ENCODE data around the gene ZNF598. TPM values are rescaled to one million over a fixed set of nuclear protein-coding genes. Genes with fewer than 3 reads are reported as not detected.
A peak's percentile ranks its signal among the peaks of the same experiment; 100 is the strongest.

ZNF598 gene
- total RNA-seq, 6 experiments from 2014 or later: 37.1 to 48.1 (median 40.7) TPM

DNA sequence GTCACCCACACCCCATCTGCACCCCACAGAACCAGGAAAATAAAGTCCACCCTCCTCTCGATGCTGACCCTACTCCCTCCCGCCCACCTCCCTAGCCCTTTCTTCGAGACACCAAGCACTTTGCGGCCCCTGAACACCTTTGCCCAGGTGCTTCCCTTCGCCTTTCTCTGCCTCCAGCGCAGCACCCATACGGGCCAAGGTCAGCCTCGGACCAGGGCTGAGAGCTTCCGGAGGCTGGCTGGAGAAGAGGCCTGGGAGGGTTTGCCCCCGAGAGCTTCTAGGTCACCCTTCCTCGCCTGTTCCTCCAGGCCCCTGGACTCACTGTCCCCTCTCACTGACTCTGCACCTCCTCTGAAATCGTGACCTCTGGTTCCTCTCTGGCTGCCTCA, 14.4 kb upstream of the ZNF598 start:
- no peaks in the 10 kb centered on the region for H3K36me3 Mint-ChIP-seq (ENCODE audit: low read depth)
- peaks cover 34% of the 10 kb centered on the region for H3K4me1 Mint-ChIP-seq (ENCODE audit: low read depth)
- DNase-seq: no peak
- TF ChIP-seq, protein P1, sequence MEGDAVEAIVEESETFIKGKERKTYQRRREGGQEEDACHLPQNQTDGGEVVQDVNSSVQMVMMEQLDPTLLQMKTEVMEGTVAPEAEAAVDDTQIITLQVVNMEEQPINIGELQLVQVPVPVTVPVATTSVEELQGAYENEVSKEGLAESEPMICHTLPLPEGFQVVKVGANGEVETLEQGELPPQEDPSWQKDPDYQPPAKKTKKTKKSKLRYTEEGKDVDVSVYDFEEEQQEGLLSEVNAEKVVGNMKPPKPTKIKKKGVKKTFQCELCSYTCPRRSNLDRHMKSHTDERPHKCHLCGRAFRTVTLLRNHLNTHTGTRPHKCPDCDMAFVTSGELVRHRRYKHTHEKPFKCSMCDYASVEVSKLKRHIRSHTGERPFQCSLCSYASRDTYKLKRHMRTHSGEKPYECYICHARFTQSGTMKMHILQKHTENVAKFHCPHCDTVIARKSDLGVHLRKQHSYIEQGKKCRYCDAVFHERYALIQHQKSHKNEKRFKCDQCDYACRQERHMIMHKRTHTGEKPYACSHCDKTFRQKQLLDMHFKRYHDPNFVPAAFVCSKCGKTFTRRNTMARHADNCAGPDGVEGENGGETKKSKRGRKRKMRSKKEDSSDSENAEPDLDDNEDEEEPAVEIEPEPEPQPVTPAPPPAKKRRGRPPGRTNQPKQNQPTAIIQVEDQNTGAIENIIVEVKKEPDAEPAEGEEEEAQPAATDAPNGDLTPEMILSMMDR (IDR thresholded peaks at IDR 0.05): no peak
- H3K4me3 Mint-ChIP-seq: no peak overlapping the region
- H3K9me3 Mint-ChIP-seq: no peaks in the 10 kb centered on the region
- no peak overlapping the region for H3K27ac Mint-ChIP-seq
- H3K27me3 Mint-ChIP-seq (ENCODE audit: insufficient read depth): peaks cover 10% of the 10 kb centered on the region

DNA sequence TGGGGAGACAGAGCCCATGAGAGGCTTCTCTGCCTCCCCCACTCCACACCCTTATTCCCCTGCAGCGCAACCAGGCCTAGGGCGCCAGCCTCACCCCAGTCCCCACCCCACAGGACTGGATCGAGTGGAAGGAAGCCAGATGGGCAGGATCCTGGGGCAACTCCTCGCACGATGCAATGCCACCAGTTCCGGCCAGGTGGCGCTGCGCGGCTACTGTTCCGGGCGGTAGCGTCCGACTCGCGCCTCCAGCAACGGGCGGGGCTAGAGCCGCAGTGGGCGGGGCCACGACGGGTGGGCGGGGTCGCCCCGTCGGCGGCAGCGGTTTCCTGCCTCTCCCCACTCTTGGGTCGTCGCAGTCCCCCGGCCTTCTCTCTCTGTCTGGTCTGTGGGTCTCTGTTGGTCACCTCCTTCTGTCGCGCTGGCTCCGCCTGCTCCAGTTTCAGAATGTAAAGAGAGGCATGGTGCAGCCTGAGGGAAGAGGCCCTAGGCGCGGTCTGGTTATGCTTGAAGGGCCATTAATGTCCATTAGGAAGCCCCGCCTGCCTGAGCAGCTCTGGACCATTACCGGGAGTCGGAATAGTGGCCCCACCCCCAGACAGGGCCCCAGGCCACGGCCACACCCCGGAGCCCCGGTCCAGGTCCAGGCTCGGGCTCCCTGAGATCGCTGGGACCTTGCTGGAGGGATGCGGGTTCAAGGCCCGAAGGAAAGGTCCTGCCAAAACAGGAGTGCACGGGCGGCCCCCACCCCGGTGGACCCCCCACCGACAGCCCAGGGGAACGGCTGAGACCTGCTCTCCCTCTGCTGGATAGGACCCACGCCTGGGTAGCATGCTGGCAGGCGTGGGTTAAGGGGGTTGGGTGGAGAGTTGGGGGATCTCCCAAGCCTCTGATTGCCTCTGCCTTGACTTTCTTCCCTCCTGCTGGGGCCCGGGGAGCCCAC, 13.7 kb upstream of the ZNF598 start:
- Mint-ChIP-seq H3K9me3 (no peaks in the 10 kb centered on the region), H3K4me1 (ENCODE audit: low read depth) (peaks cover 29% of the 10 kb centered on the region), H3K27me3 (ENCODE audit: insufficient read depth) (peaks cover 9% of the 10 kb centered on the region), H3K27ac (peak overlapping the region; percentile 68), H3K4me3 (peak overlapping the region; percentile 80), H3K36me3 (ENCODE audit: low read depth) (no peaks in the 10 kb centered on the region)
- TF ChIP-seq, protein P1 (IDR thresholded peaks at IDR 0.05): peak; percentile 98
- peak; percentile 80 for DNase-seq

DNA sequence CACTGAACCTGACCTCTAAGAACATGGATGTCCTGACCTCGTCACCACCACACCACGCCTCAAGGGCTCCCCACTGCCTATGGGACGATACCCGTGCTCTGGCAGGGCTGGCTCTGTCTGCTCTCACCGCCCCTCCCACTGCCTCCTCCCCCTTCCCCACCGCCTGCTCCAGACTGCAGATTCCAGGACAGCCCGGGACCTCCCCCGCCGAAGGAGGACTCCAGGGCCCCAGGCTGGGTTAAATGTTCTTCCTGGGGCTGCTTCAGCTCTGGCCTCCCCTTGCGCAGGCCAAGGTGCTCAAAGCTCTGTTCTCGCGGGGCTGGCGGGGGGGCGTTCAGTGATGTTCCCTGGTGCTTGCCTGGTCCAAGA, 13.1 kb upstream of the ZNF598 start:
- DNase-seq: peak; percentile 47
- H3K27ac Mint-ChIP-seq: peak overlapping the region; percentile 68

DNA sequence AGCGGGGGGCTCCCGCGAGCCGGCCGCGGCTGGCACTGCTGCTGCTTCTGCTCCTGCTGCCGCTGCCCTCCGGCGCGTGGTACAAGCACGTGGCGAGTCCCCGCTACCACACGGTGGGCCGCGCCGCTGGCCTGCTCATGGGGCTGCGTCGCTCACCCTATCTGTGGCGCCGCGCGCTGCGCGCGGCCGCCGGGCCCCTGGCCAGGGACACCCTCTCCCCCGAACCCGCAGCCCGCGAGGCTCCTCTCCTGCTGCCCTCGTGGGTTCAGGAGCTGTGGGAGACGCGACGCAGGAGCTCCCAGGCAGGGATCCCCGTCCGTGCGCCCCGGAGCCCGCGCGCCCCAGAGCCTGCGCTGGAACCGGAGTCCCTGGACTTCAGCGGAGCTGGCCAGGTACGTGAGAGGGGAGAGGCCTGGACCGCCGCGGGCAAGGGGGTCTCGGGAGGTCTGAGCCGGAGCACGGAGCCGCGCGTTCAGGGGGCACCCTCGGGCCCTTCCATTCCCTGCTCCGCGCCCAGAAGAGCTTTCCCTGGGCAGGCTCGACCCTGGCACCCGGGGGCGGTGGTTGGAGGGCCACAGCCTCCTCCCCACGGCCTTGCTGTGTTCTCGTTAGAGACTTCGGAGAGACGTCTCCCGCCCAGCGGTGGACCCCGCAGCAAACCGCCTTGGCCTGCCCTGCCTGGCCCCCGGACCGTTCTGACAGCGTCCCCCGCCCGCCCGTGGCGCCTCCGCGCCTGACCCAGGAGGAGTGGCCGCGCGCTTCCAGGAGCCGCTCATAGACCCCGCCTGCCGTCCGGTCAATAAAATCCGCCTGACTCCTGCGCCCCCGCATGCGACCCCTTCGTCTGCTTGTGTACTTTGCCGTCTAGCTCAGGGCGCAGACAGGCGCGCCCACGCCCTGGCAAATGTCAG, 10.6 kb upstream of the ZNF598 start:
- peak overlapping the region; percentile 51; the same call in 1 of the 2 replicates for H3K4me3 Mint-ChIP-seq

More for the DNA sequence above, 13.1 kb upstream of the ZNF598 start:
- H3K4me3 Mint-ChIP-seq: peak overlapping the region; percentile 80
- H3K27me3 Mint-ChIP-seq (ENCODE audit: insufficient read depth): peaks cover 9% of the 10 kb centered on the region
- TF ChIP-seq, protein P1 (IDR thresholded peaks at IDR 0.05): no peak
- peaks cover 23% of the 10 kb centered on the region for H3K4me1 Mint-ChIP-seq (ENCODE audit: low read depth)
- no peaks in the 10 kb centered on the region for H3K36me3 Mint-ChIP-seq (ENCODE audit: low read depth)
- no peaks in the 10 kb centered on the region for H3K9me3 Mint-ChIP-seq

DNA sequence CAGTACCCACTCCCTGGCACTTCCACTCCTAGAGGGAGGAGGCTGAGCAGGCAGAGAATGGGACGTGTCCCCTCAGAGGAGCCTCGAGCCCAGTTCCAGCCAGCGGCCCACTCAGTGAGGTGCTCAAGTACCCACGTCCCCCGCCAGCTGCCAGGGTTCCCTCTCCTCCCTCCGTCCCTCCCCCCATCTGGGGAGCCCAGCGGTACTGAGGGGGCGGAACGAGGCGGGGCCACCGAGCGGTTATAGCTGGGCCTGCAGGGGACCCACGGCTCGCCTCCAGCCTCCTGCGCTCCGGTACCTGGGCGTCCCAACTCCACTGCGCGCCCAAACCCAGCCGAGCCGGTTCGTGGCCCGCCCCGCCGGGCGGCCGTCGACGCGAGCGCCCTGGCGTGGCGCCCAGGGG, 9.9 kb upstream of the ZNF598 start, which contains the start of gene NPW:
Gene NPW, plus strand, starts transcription at position 268 of the 403 bp plus-strand sequence.
- Mint-ChIP-seq H3K27ac (no peak within 1 kb of the TSS), H3K27me3 (ENCODE audit: insufficient read depth) (peaks cover 9% of the 10 kb centered on the region)

More for the DNA sequence above, 10.6 kb upstream of the ZNF598 start:
- H3K27me3 Mint-ChIP-seq (ENCODE audit: insufficient read depth): peaks cover 9% of the 10 kb centered on the region
- H3K4me1 Mint-ChIP-seq (ENCODE audit: low read depth): peaks cover 19% of the 10 kb centered on the region
- no peak overlapping the region for H3K27ac Mint-ChIP-seq
- TF ChIP-seq, protein P1 (IDR thresholded peaks at IDR 0.05): no peak
- no peaks in the 10 kb centered on the region for H3K9me3 Mint-ChIP-seq
- no peak for DNase-seq
- H3K36me3 Mint-ChIP-seq (ENCODE audit: low read depth): no peaks in the 10 kb centered on the region

More for the DNA sequence above, 9.9 kb upstream of the ZNF598 start, which contains the start of gene NPW:
- Mint-ChIP-seq H3K9me3 (no peaks in the 10 kb centered on the region), H3K4me1 (ENCODE audit: low read depth) (peaks cover 19% of the 10 kb centered on the region), H3K4me3 (peak within 1 kb of the TSS; percentile 51; the same call in 1 of the 2 replicates), H3K36me3 (ENCODE audit: low read depth) (no peaks in the 10 kb centered on the region)
- DNase-seq: no peak
- TF ChIP-seq, protein P1 (IDR thresholded peaks at IDR 0.05): no peak
